Kidney epithelial cell (primary cell): ENCODE data around the gene SMPD2. TPM values are rescaled to one million over a fixed set of nuclear protein-coding genes. Genes with fewer than 3 reads are reported as not detected.

Experiments
- DNase-seq: peaks from one replicate; pipeline ENCODE4 v3.0.0-alpha.2; 2010; ENCODE audit warnings: low read depth
- H3K27me3 ChIP-seq: 2 replicates; pipeline ENCODE4 v1.6.0; 2011; ENCODE audit warnings: low read length; ENCODE audit not compliant: control insufficient read depth, insufficient read depth
- H3K36me3 ChIP-seq: 2 replicates; pipeline ENCODE4 v1.5.1; 2011; ENCODE audit warnings: low read length; ENCODE audit not compliant: control insufficient read depth, insufficient read depth
- H3K4me3 ChIP-seq: 2 replicates; pipeline ENCODE4 v1.5.1; 2011; ENCODE audit warnings: low read depth, mild to moderate bottlenecking, control low read depth, low read length
- CTCF ChIP-seq: IDR thresholded peaks from 2 replicates; pipeline ENCODE4 v1.5.1; 2011; ENCODE audit warnings: mild to moderate bottlenecking, moderate library complexity, low read length, control low read depth, inconsistent platforms; ENCODE audit not compliant: insufficient read depth, poor library complexity, severe bottlenecking
- total RNA-seq: library from RNA; depleted of rRNA; stranded (reverse); fragments of >200 nt; gene quantifications from 2 replicates; pipeline ENCODE4 v1.2.3, GENCODE V29; 2015

SMPD2 gene, protein sequence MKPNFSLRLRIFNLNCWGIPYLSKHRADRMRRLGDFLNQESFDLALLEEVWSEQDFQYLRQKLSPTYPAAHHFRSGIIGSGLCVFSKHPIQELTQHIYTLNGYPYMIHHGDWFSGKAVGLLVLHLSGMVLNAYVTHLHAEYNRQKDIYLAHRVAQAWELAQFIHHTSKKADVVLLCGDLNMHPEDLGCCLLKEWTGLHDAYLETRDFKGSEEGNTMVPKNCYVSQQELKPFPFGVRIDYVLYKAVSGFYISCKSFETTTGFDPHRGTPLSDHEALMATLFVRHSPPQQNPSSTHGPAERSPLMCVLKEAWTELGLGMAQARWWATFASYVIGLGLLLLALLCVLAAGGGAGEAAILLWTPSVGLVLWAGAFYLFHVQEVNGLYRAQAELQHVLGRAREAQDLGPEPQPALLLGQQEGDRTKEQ
- 12.0 and 17.0 TPM in 2 replicates for total RNA-seq

GRCh38 chr6:109440331-109441068, at the start of gene SMPD2, which contains the start of gene PPIL6:
SMPD2 (plus strand) TSS chr6:109440724; CDS start chr6:109441122, 398 bp downstream.
PPIL6 (minus strand) TSS chr6:109440628; CDS start chr6:109440590, 38 bp downstream.
- no peak for TF ChIP-seq CTCF

DNA sequence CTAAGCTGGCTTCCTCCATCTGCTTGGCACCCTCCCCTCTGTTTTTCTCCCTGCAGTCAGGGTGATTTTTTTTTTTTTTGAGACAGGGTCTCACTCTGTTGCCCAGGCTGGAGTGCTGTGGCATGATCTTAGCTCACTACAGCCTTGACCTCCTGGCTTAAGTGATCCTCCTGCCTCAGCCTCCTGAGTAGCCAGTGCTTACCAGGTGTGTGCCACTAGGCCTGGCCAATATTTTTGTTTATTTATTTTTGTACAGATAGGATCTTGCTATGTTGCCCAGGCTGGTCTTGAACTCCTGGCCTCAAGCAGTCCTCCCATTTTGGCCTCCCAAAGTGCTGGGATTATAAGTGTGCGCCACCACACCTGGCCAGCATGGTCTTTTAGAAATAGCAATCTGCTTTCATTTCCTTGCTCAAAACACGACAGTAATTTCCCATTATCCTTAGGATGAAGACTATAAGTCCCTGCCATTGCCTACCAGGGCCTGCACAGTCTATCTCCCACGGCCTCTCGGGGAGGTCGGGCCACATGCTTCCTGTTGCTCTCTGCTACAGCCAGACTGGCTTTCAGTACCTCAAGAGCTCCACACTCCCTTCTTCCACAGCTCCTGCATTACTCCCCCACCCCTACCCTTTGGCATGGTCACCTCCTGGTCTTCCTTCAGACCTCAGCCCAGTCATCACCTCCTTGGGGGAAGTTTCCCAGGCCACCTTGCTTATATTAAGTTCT, 47.2 kb upstream of the SMPD2 start:
- H3K27me3 ChIP-seq, result no peaks in the 10 kb centered on the region
- TF ChIP-seq CTCF, result no peak
- no peak overlapping the region for H3K4me3 ChIP-seq
- no peak for DNase-seq
- H3K36me3 ChIP-seq, result no peaks in the 10 kb centered on the region

More at GRCh38 chr6:109440331-109441068, at the start of gene SMPD2, which contains the start of gene PPIL6:
- Histone ChIP-seq H3K27me3 (no peaks in the 10 kb centered on the region), H3K4me3 (peak within 1 kb of the TSS; percentile 86), H3K36me3 (peaks cover 2% of the 10 kb centered on the region)
- DNase-seq, result no peak

- no peak for DNase-seq
- Histone ChIP-seq H3K27me3 (no peaks in the 10 kb centered on the region), H3K4me3 (no peak overlapping the region), H3K36me3 (no peaks in the 10 kb centered on the region)
- TF ChIP-seq CTCF, result no peak
Measured at GRCh38 chr6:109393886-109394281, 46.6 kb upstream of the SMPD2 start.

DNA sequence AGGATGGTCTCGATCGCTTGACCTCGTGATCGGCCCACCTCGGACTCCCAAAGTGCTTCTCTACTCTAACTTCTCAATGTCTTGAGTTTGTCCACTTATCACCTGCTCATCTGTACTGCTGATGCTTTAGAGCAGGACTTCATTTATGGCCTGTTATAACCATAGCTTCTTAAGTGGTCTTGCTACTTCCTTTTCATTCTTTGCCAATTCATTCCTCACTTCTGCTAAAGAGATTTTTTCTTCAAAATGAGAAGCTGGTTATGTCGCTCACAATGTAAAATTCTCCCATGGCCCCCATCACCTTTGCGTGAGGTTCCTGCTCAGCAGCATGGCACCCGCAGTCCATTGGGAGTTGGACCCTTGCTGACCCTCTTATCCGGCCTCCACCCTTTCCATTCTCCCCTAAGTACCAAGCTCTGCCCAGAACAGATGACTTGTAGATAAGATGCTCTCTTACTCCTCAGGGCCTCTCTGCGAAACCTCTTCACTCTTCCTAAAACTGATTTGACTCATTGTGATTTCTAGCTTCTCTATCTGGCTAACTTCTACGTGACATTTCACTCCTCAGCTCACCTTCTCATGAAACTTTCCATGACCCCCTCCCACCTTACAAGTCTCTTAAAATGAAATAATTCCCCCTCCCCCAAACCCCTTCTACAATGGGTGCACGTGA, 44.3 kb upstream of the SMPD2 start:
- DNase-seq, result no peak
- no peaks in the 10 kb centered on the region for H3K36me3 ChIP-seq
- TF ChIP-seq CTCF, result no peak
- no peaks in the 10 kb centered on the region for H3K27me3 ChIP-seq
- no peak overlapping the region for H3K4me3 ChIP-seq

- no peak overlapping the region for H3K4me3 ChIP-seq
- no peaks in the 10 kb centered on the region for H3K27me3 ChIP-seq
- TF ChIP-seq CTCF, result no peak
- no peaks in the 10 kb centered on the region for H3K36me3 ChIP-seq
- no peak for DNase-seq
Measured at GRCh38 chr6:109397020-109397419, 43.5 kb upstream of the SMPD2 start.
